Fibroblast of lung (primary cell): ENCODE data around the gene GUCY2C. TPM values are rescaled to one million over a fixed set of nuclear protein-coding genes. Genes with fewer than 3 reads are reported as not detected.

Experiments used
- DNase-seq, 2 donors: peaks; one replicate each; pipeline versions ENCODE4 v3.0.0 to v3.0.0-alpha.2; 2010; ENCODE audit warnings: low read depth in 2 of 2
- H2AFZ ChIP-seq: 2 replicates; pipeline ENCODE4 v1.5.1; 2012; ENCODE audit warnings: low read length, control low read depth, inconsistent platforms
- H3K27ac ChIP-seq: 2 replicates; pipeline ENCODE4 v1.5.1; 2011; ENCODE audit warnings: low read length, control low read depth; ENCODE audit not compliant: insufficient read depth
- H3K27me3 ChIP-seq: 2 replicates; pipeline ENCODE4 v1.5.1; 2011; ENCODE audit warnings: mild to moderate bottlenecking, low read length; ENCODE audit not compliant: control insufficient read depth, insufficient read depth
- H3K36me3 ChIP-seq: 2 replicates; pipeline ENCODE4 v1.5.1; 2011; ENCODE audit warnings: low read length; ENCODE audit not compliant: control insufficient read depth, insufficient read depth
- H3K4me1 ChIP-seq: 2 replicates; pipeline ENCODE4 v1.5.1; 2011; ENCODE audit warnings: low read length; ENCODE audit not compliant: control insufficient read depth, insufficient read depth; ENCODE audit errors: extremely low read depth
- H3K4me2 ChIP-seq: 2 replicates; pipeline ENCODE4 v1.5.1; 2011; ENCODE audit warnings: low read length, control low read depth; ENCODE audit not compliant: insufficient read depth; ENCODE audit errors: extremely low read depth
- H3K4me3 ChIP-seq, 4 experiments: fragments of 200-600 bp in 1 of 4; sonication (generic) in 1 of 4; replicated peaks in 1 of 4; 2 replicates each; pipeline ENCODE4 v1.5.1; 2011 to 2016; ENCODE audit warnings: low read length in 4 of 4, low read depth in 3 of 4, mild to moderate bottlenecking in 3 of 4, control low read depth in 2 of 4, inconsistent platforms in 1 of 4, mixed read lengths in 1 of 4; ENCODE audit not compliant: insufficient read depth in 1 of 4; ENCODE audit errors: control extremely low read depth in 1 of 4
- H3K79me2 ChIP-seq: 2 replicates; pipeline ENCODE4 v1.5.1; 2012; ENCODE audit warnings: mild to moderate bottlenecking, low read length, inconsistent platforms; ENCODE audit not compliant: control insufficient read depth, insufficient read depth
- H3K9ac ChIP-seq: 2 replicates; pipeline ENCODE4 v1.5.1; 2011; ENCODE audit warnings: mild to moderate bottlenecking, low read length, control low read depth; ENCODE audit not compliant: insufficient read depth
- H3K9me3 ChIP-seq: 2 replicates; pipeline ENCODE4 v1.5.1; 2012; ENCODE audit warnings: low read depth, low read length; ENCODE audit not compliant: control insufficient read depth, insufficient read depth
- H4K20me1 ChIP-seq: 2 replicates; pipeline ENCODE4 v1.5.1; 2011; ENCODE audit warnings: low read length; ENCODE audit not compliant: control insufficient read depth, insufficient read depth; ENCODE audit errors: extremely low read depth
- EZH2 ChIP-seq: IDR thresholded peaks from 2 replicates; pipeline ENCODE4 v1.5.1; 2012; ENCODE audit warnings: low read length, control low read depth, mild to moderate bottlenecking; ENCODE audit errors: missing control alignments
- polyA plus RNA-seq, 2 donors: library from polyadenylated mRNA; depleted of rRNA in 1 of 2; stranded (reverse) in 1 of 2; unstranded in 1 of 2; fragments of >200 nt; gene quantifications; 2 replicates each; pipeline ENCODE4 v1.2.1, GENCODE V29; 2011 to 2012; ENCODE audit warnings: missing spikeins in 1 of 2
- total RNA-seq: library from RNA; depleted of rRNA; stranded (reverse); fragments of >200 nt; gene quantifications from 2 replicates; pipeline ENCODE4 v1.2.1, GENCODE V29; 2014
- TF ChIP-seq, protein P1 (sequence below), 2 donors: IDR thresholded peaks in 1 of 2; conservative IDR thresholded peaks in 1 of 2; 1 replicate in 1 of 2; 2 replicates in 1 of 2; pipeline ENCODE4 v1.5.1; 2011 to 2012; ENCODE audit warnings: low read length in 2 of 2, control low read depth in 1 of 2, inconsistent platforms in 1 of 2, low read depth in 1 of 2, mild to moderate bottlenecking in 1 of 2

The GUCY2C gene
- total and polyA plus RNA-seq, 2 donors (not counting 1 experiment from before 2014, with no cell fraction given): 0.02 TPM; not detected in 1

DNA sequence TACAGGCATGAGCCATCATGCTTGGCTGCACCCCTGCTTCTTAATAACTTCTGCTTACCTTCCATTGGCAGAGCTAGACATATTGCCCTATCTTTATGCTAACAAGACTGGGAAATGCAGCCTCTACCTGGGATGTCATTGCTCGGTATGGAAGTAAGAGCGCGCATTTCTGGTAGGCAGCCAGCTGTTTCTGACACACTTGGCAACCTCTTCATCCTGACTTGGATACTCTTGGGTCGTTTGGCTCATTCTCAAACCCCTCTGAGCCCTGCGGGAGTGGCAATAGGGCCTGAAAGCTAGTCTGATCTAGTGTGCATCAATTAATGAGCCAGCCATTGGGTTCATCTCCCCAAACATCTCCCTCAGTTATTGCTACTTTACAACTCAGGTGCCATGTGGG lies 123.3 kb downstream of the GUCY2C start:
- Histone ChIP-seq H3K4me3 (no peak overlapping the region), H4K20me1 (no peaks in the 10 kb centered on the region), H3K27me3 (no peaks in the 10 kb centered on the region), H3K9me3 (no peaks in the 10 kb centered on the region), H3K4me2 (no peak overlapping the region), H3K9ac (no peak overlapping the region), H2AFZ (no peak overlapping the region), H3K4me1 (no peaks in the 10 kb centered on the region), H3K36me3 (no peaks in the 10 kb centered on the region), H3K27ac (no peak overlapping the region), H3K79me2 (no peaks in the 10 kb centered on the region)
- no peak for TF ChIP-seq EZH2
- TF ChIP-seq, protein P1, sequence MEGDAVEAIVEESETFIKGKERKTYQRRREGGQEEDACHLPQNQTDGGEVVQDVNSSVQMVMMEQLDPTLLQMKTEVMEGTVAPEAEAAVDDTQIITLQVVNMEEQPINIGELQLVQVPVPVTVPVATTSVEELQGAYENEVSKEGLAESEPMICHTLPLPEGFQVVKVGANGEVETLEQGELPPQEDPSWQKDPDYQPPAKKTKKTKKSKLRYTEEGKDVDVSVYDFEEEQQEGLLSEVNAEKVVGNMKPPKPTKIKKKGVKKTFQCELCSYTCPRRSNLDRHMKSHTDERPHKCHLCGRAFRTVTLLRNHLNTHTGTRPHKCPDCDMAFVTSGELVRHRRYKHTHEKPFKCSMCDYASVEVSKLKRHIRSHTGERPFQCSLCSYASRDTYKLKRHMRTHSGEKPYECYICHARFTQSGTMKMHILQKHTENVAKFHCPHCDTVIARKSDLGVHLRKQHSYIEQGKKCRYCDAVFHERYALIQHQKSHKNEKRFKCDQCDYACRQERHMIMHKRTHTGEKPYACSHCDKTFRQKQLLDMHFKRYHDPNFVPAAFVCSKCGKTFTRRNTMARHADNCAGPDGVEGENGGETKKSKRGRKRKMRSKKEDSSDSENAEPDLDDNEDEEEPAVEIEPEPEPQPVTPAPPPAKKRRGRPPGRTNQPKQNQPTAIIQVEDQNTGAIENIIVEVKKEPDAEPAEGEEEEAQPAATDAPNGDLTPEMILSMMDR (conservative IDR thresholded peaks at IDR 0.05 in 1 of 2, IDR thresholded peaks at IDR 0.05 in 1 of 2; ENCODE audit: low read depth in 1 of 2, low read length in 2 of 2): no peak
- DNase-seq: no peak

- Histone ChIP-seq H3K27me3 (no peaks in the 10 kb centered on the region), H3K27ac (no peak overlapping the region), H3K9ac (no peak overlapping the region), H4K20me1 (no peaks in the 10 kb centered on the region), H3K4me2 (no peak overlapping the region), H3K9me3 (no peaks in the 10 kb centered on the region), H3K4me3 (no peak overlapping the region), H2AFZ (no peak overlapping the region), H3K4me1 (no peaks in the 10 kb centered on the region), H3K36me3 (no peaks in the 10 kb centered on the region), H3K79me2 (no peaks in the 10 kb centered on the region)
- no peak for DNase-seq
- TF ChIP-seq, protein P1 (conservative IDR thresholded peaks at IDR 0.05 in 1 of 2, IDR thresholded peaks at IDR 0.05 in 1 of 2; ENCODE audit: low read depth in 1 of 2, low read length in 2 of 2): no peak
- TF ChIP-seq EZH2: no peak
Measured at GRCh38 chr12:14572401-14572800, 124.0 kb downstream of the GUCY2C start.

GRCh38 chr12:14571779-14572178 lies 124.6 kb downstream of the GUCY2C start:
- Histone ChIP-seq H3K4me1 (no peaks in the 10 kb centered on the region), H3K9ac (no peak overlapping the region), H3K27me3 (no peaks in the 10 kb centered on the region), H3K4me2 (no peak overlapping the region), H3K9me3 (no peaks in the 10 kb centered on the region), H3K27ac (no peak overlapping the region), H3K79me2 (no peaks in the 10 kb centered on the region), H2AFZ (no peak overlapping the region), H3K4me3 (no peak overlapping the region), H4K20me1 (no peaks in the 10 kb centered on the region), H3K36me3 (no peaks in the 10 kb centered on the region)
- DNase-seq: no peak
- TF ChIP-seq, protein P1 (conservative IDR thresholded peaks at IDR 0.05 in 1 of 2, IDR thresholded peaks at IDR 0.05 in 1 of 2; ENCODE audit: low read depth in 1 of 2, low read length in 2 of 2): no peak
- no peak for TF ChIP-seq EZH2
